GM10266 (cell line): Measurements from ENCODE around the gene ZNF573.
"Not testable (repeated sequence)": the region's sequence is repeated elsewhere in the genome, so short reads cannot be mapped to it uniquely, and the experiment has no call there.

ENCODE experiments used
- DNase-seq: peaks from one replicate; pipeline ENCODE4 v3.0.0; 2012; ENCODE audit errors: extremely low spot score
- CTCF ChIP-seq: IDR thresholded peaks from 2 replicates; pipeline ENCODE4 v1.5.1; 2012; ENCODE audit warnings: mild to moderate bottlenecking, low read depth; ENCODE audit not compliant: control insufficient read depth, insufficient read depth; ENCODE audit errors: missing control alignments

Gene ZNF573

GRCh38 chr19:37778613-37779126, 716 bp downstream of the ZNF573 start:
- no peak for DNase-seq
- no peak for TF ChIP-seq CTCF

GRCh38 chr19:37770985-37771384, 8.4 kb downstream of the ZNF573 start:
- TF ChIP-seq CTCF, result no peak
- DNase-seq, result no peak

- no peak for TF ChIP-seq CTCF
- DNase-seq, result no peak
Observed at GRCh38 chr19:37763488-37763887, 15.9 kb downstream of the ZNF573 start.

GRCh38 chr19:37757683-37758082, 21.7 kb downstream of the ZNF573 start:
- DNase-seq, result not testable (repeated sequence)

- no peak for TF ChIP-seq CTCF
- no peak for DNase-seq
Observed at GRCh38 chr19:37738371-37738770, 41.0 kb downstream of the ZNF573 start.

- no peak for TF ChIP-seq CTCF
- no peak for DNase-seq
Observed at GRCh38 chr19:37725181-37725580, 54.2 kb downstream of the ZNF573 start.

GRCh38 chr19:37719927-37720265, 59.5 kb downstream of the ZNF573 start:
- no peak for DNase-seq
- no peak for TF ChIP-seq CTCF

- peak; percentile 92 for DNase-seq
- peak; percentile 65 for TF ChIP-seq CTCF
Observed at GRCh38 chr19:37719111-37719926, 60.1 kb downstream of the ZNF573 start, which contains the start of gene ZNF607. Gene ZNF607, minus strand, starts transcription at chr19:37719761. Its CDS starts 8,143 bp downstream, at chr19:37711618.
